GM18907 (cell line): ENCODE data around the gene CREBZF.

ENCODE experiments used
- ATAC-seq: cut with Tn5 transposase; IDR thresholded peaks from one replicate; pipeline ENCODE4 v1.9.1; 2021; ENCODE audit warnings: mild to moderate bottlenecking, moderate library complexity; ENCODE audit not compliant: unreplicated experiment

The CREBZF gene, protein sequence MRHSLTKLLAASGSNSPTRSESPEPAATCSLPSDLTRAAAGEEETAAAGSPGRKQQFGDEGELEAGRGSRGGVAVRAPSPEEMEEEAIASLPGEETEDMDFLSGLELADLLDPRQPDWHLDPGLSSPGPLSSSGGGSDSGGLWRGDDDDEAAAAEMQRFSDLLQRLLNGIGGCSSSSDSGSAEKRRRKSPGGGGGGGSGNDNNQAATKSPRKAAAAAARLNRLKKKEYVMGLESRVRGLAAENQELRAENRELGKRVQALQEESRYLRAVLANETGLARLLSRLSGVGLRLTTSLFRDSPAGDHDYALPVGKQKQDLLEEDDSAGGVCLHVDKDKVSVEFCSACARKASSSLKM

DNA sequence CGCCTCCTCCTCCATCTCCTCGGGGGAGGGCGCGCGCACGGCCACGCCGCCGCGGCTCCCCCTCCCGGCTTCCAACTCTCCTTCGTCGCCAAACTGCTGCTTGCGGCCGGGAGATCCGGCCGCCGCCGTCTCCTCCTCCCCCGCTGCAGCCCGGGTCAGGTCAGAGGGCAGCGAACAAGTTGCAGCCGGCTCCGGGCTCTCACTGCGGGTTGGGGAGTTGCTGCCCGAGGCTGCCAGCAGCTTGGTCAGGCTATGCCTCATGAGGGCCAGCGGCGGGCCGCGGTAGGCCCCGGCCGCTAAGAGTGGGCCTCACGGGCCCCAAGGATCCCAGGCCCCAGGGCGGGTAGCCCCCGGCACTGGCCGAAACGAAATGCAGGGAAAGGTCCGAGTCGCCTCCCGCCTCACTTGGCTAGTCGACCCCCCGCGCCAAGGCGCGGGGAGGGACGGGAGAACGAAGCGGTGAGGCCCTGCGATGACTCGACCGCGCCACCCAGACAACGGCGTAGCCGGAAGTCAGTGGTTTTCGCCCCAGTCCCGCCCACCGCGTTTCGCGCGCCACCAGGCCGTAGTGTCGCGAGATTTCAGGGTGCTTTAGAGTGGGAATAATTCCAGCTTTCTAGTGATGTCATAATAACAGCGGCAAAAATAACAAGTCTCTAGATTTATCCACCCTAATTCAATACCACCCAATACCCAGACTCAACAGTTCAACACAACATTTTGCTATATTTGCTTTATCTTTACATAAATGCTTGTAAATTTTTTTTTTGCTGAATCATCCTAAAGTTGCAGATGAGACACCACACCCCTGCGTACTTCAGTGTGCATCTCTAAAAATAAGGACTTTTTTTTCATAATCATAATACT lies at the start of gene CREBZF:
Gene CREBZF (minus strand): TSS at position 515 of the 867 bp plus-strand sequence. CDS start 254 bp downstream, at position 261.
- ATAC-seq: peak; percentile 94

DNA sequence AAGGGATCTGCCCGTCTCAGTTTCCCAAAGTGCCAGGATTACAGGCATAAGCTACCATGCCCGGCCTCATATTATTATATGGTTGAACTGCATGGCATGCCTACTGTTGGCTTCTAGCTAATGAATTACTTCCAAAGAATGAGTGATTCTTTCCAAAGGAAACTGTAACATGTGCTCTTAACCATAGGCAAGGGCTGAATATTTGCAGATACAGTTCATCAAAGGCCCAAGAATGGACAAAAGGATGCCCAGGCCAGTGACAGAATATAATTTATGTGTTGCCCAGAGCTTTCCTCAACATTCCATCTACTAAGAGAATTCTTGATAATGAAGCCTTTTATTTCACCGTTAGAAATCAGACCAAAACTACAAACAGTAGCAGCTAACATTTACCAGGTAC lies 48.0 kb upstream of the CREBZF start:
- ATAC-seq: no peak

DNA sequence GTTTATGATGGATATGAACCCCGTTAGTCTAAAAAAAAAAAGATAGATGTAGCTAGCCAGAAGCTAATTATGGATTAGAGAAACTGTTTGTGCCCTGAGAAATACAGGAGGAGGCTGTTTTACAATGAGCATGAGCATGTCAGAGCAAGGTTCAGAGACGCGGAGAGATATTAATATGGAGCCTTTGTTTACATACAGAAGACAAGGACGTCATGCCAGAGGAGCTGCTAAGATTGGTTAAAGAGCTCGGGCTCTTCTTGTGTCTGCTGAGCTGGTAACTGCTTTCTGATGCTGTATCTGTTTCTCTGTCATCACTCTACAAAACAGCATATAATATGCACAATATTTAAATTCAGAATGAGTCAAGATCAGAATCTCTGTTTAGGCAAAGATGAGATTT lies 46.0 kb upstream of the CREBZF start:
- no peak for ATAC-seq

DNA sequence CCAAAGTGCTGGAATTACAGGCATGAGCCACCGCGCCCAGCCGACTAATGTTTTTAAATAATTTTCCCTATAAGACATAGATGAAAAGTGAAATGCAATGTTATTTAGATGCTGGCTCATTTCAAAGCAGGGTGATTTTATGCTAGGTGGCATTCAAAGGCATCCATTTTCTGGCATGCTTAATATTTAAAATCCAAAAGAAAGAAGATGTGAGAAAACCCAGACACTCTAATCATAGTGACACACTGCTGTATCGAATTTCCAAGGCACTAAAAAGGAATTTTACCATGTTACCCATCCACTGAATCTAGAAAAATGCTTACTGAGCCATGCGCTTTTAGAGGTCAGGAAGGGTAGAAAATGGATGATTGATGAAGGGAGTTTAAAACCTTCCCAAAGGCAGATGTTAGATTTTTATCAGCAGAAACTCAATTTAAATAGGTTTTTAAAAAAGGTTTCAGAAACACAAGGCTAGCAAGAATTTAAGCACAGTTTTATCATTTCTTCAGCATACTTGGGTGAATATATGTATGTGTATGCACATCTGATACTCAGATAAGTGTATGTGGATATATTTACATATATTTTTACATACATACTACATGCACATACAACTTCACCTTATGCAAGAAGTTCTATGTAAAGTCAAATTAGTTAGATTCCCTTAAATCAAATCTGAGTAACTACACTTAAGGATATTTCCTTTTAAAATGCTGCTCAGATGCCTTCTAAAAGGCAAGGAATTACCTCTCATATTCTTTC lies 45.2 kb upstream of the CREBZF start:
- no peak for ATAC-seq

DNA sequence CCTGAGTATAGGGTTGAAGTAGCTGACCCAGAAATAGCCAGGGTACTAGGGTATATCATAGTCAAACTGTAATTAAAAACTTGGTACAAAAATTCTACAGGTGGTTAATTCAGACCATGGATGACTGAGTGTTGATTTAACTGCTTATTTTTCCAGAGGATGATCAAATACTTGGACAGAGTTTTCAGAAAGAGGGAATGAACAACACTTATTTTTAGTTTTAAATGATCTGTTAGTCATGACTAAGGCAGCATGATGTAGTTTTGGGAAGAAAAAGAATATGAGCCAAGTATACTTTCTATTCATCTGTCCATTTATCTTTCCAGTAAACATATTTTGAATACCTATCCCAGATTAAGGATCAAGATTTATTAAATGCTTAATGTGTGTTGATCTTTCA lies 40.9 kb upstream of the CREBZF start:
- ATAC-seq: no peak

DNA sequence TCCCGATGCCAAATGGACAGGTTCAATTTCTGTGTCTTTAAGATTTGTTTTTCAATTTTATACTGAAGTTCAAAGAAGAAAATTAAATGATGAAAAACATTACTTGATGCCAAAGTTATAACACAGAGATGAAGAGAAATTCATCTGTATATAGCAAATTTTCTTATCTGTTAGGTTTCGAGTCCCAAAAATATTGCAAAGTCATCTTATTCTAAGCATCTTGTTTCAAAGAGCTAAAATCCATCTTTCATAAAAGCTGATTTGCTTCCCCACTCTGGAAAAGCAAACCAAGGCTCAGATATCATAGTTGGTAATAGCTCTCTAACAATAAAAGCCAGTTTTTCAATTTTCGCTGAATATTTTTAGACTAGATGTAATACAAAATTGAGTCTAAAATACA lies 40.0 kb upstream of the CREBZF start:
- ATAC-seq: no peak

DNA sequence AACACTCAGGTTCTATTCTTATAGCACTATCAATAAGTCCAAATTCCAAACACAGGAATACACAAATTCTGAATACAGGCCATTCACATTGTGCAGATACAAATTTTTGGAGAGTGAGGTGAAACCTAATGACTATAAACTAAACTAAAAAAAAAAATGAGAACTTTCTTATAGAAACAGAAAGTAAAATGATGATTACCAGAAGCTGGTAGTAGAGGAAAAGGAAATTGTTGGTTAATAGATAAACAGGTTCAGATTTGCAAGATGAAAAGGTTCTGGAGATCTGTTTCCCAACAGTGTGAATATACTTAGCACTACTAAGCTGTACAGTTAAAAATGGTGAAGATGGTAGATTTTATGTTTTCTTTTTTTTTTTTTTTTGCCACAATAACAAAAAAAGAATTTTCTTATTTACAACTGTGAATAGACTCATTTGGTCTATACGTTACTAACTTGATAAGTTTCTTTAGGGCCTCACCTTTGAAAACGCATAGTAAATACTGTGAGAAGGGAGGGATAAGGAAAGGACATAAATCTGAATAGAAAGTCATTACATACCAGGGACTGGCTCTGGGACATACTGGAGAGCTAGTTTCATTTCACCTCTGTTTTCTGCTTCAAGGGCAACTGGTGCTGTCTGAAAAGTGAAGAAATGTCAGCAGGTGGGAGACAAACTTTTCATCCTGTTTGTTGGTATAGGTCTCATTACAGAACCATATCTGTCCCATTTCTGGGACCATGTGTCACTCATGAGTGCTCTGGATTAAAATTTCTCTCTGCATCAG lies 35.2 kb upstream of the CREBZF start:
- ATAC-seq: peak; percentile 89

DNA sequence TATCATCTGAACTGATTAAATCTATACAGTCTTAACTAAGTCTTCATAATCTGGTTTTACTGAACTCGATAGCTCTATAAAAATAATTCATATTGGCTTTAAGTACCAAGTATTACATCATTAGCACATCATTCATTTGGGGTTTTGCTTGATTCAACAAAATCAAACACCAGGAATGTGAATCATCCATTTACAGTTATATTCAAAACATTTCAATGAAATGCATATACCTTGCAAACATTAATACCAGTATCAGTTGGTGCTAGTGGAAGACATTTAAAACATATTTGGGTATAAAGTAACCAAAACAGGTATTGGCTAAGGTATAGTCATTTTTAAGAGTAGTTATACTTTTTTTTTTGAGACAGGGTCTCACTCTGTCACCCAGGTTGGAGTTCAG lies 33.3 kb upstream of the CREBZF start:
- no peak for ATAC-seq

DNA sequence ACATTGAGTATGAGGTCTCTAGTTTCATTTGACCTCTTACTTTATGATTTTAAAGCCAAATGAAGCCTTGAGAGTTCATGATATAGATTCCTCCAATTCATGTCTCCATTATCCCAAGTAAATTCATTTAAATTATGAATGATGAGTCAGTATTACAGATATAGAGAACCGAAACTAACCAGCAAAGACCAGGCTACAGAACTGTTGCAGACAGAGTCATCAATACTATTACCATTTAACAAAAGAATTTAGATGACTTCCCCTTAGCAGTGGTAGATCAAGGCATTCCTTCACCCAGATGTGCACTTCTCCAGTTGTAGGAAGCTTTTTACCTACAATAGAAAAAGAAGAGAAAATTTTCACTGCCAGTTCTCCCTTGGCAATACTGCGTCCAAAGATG lies 32.8 kb upstream of the CREBZF start:
- ATAC-seq: no peak

DNA sequence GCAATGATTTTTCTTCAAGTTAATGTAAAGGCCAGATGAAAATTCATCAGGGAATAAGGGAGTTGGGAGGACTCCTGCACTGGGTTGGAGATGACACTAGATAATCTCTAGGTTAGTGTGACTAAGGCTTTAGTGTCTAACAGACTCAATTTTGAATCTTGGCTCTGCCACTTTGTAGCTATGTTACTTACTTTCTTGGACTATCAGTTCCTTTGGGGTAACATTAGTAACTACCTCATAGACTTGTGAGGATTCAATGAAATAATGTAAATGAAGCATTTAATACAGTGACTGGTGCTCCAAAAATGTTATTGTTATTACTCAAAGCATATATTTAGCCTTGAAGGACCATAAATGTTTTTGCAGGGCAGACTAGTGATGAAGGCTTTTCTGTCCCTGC lies 30.6 kb upstream of the CREBZF start:
- no peak for ATAC-seq

DNA sequence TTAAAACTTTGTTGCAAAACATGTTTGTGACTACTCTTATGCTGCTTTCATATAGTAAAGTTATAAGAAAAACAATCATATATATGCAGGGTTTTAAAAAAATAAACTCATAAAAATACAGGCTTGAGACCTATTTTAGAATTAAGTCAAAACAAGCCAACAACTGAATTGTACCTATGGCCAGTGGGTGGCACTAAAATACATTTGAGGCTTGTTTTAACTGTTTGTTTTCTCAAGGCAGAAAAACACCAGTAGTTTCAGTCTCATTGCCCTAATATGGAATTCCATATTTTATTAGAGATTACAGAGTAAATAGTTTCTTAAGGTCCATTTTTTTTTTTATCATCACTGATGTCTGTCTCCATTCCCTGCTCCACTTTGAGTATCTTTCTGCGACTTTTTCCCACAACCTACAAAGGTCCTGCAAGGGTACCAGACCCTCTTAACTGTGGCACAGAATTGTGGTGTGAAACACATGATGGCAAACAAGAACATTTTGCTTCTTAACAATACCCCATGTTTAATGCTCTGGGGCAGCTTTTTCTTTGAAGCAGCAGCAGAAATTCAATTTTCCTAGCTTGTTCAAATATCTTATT lies 29.6 kb upstream of the CREBZF start:
- ATAC-seq: peak; percentile 61

DNA sequence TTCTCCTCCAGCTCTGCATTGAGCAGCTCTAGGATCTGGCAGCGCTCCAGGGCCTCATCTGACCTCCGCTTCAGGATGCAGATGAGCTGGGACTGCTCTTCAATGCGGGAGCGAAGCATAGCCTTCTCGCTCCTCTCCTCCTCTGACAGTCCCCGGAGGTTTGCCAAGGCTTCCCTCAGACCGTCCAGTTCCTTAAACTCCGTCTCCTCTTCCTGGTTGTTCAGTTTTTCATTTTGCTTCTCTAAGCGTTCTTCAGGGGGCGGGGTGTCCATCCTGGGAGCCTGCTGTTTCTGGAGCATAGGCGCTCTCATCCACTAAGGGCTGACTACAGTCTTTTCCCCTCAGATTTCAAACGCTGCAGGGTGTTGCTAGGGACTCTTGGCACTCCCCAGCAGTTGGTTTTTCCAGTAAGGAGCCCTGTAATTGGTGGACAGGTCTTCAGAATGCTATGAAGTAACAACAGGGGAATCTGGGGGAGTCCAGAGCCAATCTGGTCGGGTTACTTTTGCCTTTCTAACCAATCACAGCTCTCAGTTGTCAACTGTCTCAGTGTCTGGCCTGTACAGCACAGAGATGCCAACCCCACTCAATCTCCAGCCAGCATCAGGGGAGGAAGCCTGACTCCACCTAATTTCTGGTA lies 21.0 kb upstream of the CREBZF start, which contains the start of gene CCDC89:
Gene CCDC89 (minus strand): TSS at position 376 of the 640 bp plus-strand sequence. CDS start 65 bp downstream, at position 311.
- ATAC-seq: no peak

DNA sequence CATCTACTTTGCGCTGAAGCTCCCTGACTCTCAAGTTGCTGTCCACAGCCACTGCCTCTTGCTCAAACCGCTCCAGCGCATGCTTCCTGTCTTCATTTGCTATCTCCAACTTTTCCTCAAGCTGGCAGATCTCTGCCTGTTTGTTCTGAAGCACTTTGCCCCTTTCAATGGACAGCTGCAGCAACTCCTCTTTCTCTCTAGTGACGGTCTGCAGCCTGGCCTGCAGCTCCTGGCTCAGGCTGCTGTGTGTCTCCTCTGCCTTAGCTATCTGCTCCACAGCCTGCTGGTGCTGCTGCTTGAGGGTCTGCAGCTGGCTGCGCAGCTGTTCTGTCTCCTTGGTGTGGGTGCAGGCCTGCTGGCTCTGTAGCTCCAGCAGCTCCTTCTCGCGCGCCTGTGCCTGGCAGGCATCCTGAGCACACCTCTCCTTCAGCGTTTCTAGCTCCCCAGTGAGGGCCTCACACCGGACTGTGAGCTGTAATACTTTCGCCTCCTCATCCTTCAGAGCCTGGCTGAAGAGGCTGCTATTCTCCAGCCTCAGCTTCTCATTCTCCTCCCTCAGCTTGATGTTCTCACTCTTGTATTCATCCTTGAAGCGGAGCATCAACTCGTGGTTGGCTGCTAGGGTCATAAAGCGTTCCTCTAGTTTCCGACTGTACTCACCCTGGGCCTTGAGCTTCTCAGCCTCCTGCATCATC lies 20.3 kb upstream of the CREBZF start:
- ATAC-seq: no peak

DNA sequence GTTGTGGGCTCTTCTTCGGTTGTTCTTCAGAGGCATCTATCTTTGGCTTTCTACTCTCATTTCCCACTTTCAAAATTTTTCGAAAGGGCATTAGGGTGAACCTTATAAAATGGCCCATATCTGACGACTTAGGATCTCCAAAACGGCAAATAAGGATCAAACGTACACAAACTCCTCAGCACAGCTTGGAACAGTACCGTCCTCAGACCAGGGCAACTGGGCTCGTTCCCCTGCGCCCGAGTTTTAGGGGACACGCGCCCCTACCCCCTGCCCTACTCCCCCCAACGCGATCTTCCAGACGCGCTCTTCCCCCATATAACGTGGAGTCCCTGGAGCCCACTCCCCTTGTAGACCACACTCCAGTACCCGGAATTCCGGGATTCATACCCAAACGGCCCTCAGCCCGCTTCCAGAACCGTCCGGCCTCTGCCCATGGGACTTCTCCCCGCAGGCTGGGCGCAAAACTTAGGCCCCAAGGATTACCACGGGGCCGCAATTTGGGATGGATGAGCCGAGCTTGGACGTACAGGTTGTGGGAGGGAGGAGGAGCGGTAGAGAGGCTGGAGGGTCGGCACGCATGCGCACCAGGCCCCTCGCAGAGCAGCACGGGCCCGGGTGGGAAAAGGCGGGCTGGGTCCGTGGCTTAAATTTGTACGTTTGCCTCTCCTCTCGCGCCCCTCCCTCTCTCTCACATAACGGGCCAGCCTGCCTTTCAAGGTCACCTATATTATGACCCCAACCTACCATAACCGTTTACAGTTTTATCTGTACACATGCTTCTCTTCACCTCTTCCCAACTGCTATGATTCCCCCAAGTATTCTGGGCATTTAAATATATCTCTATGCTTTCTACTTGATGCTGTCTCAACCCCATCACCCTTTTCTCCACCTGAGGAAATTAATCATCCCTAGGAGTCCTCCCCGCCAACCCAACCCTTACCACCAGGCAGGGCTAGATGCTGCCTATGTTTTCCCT lies 17.7 kb upstream of the CREBZF start:
- peak; percentile 82 for ATAC-seq

DNA sequence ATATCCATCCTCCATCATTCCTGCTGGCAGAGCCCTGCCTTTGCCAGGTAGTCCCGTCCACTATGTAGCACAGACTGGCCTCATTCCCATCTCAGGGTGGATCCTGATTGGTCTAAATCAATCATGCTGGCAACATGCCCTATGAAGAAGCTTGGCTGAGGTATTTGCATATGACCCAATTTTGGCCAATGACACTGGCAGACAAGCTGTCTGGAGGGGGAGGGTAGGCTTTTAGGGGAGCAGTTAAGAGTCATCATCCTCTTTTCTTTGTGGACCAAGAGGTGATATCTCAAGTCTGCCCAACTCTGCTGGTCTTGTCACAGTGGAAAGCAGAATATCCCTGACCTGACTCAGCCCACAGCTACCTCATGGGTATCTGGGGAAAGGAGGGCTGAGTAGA lies 16.0 kb upstream of the CREBZF start:
- ATAC-seq: no peak

DNA sequence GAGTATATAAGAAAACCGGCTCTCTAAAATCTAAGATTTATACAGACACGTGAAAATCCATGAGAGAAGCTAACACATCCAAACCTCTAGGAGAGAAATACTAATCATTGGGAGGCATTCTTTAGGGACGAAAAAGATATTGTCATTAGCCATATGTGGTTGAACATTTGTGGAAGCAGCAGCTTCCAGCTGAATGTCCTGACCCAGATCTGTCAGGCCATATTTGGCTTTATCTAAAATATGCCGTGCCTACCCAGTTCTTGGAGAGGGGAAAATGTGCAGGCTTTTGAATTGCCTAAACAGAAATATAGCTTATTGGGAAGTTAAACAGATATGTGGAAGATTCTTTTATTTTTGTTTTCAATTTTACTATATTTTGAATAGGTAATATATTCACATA lies 14.6 kb upstream of the CREBZF start:
- ATAC-seq: no peak

DNA sequence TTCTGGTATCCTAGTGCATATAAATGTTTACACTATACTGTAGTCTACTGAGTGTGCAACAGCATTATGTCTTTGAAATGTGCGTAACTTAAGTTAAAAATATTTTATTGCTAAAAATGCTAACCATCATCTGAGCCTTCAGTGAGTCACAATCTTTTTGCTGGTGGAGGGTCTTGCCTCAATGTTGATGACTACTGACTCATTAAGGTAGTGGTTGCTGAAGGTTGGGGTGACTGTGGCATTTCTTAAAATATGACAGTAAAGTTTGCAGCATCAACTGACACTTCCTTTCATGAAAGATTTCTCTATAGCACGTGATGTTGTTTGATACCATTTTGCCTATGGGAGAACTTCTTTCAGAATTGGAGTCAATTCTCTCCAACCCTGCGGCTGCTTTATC lies 8.5 kb upstream of the CREBZF start:
- no peak for ATAC-seq
